HL-60 (cell line): ENCODE measurements around the gene C11orf16.
A peak's percentile ranks its signal among the peaks of the same experiment; 100 is the strongest.

Source experiments
- DNase-seq, 2 experiments: peaks; one replicate each; pipeline ENCODE4 v3.0.0-alpha.2; 2010 to 2020; ENCODE audit warnings: low read depth in 1 of 2, low spot score in 1 of 2
- H3K27ac ChIP-seq: fragments of 250-450 bp; sonication (Bioruptor Pico); replicated peaks from 2 replicates; pipeline ENCODE4 v1.5.1; 2020; ENCODE audit warnings: mild to moderate bottlenecking, moderate library complexity
- H3K27me3 ChIP-seq: fragments of 250-450 bp; sonication (Bioruptor Pico); 2 replicates; pipeline ENCODE4 v1.5.1; 2021; ENCODE audit warnings: mild to moderate bottlenecking, moderate library complexity; ENCODE audit not compliant: insufficient read depth, poor library complexity, severe bottlenecking
- H3K4me3 ChIP-seq: replicated peaks from 2 replicates; pipeline ENCODE4 v1.5.1; 2011; ENCODE audit warnings: mild to moderate bottlenecking, control low read depth, low read length; ENCODE audit not compliant: insufficient read depth
- GABPA ChIP-seq: IDR thresholded peaks from 2 replicates; pipeline ENCODE4 v1.6.1; 2012; ENCODE audit warnings: low read depth
- POLR2AphosphoS5 ChIP-seq: IDR thresholded peaks from 2 replicates; pipeline ENCODE4 v1.6.1; 2012; ENCODE audit warnings: low read depth
- SPI1 ChIP-seq: IDR thresholded peaks from 2 replicates; pipeline ENCODE4 v1.6.1; 2012; ENCODE audit warnings: low read depth, mild to moderate bottlenecking, borderline replicate concordance
- TF ChIP-seq, protein P1 (sequence below): IDR thresholded peaks from one replicate; pipeline ENCODE4 v1.5.1; 2011; ENCODE audit warnings: low read length, control low read depth, inconsistent platforms; ENCODE audit not compliant: insufficient read depth
- TF ChIP-seq, protein P2 (sequence below): IDR thresholded peaks from 2 replicates; pipeline ENCODE4 v1.6.1; 2012; ENCODE audit warnings: low read depth; ENCODE audit not compliant: insufficient replicate concordance

Gene C11orf16

DNA sequence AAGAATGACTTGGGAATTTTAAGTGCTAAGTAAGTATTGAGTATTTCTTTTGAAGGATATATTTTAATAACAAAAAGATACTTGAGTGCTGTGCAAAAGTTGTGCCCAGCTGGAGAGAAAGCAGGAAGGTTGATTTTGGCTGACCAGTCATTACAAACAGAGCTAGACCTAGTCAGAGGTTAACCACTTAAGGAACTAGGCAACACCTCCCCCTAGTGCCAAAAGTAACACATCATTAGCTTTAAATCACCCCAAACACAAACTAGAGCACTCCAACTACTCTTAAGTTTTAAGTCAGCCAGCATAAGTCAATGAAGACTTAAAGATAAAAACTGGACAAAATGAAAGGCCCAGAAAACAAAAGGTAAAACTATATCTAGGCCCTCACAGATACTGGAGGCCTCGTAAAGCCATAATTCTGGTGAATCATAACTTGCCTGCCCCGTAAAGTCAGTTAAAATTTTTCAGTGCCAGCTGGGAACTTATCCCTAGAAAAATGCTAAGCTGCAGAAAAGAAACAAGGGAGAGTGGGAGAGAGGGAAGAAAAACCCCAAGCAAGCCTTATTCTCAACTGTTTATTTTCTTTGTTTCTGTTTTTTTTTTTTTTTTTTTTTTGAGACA, 26.9 kb upstream of the C11orf16 start:
- Histone ChIP-seq H3K4me3 (no peak overlapping the region), H3K27me3 (no peaks in the 10 kb centered on the region), H3K27ac (no peak overlapping the region)
- peak; percentile 47 to 54 for DNase-seq
- TF ChIP-seq, protein P1, sequence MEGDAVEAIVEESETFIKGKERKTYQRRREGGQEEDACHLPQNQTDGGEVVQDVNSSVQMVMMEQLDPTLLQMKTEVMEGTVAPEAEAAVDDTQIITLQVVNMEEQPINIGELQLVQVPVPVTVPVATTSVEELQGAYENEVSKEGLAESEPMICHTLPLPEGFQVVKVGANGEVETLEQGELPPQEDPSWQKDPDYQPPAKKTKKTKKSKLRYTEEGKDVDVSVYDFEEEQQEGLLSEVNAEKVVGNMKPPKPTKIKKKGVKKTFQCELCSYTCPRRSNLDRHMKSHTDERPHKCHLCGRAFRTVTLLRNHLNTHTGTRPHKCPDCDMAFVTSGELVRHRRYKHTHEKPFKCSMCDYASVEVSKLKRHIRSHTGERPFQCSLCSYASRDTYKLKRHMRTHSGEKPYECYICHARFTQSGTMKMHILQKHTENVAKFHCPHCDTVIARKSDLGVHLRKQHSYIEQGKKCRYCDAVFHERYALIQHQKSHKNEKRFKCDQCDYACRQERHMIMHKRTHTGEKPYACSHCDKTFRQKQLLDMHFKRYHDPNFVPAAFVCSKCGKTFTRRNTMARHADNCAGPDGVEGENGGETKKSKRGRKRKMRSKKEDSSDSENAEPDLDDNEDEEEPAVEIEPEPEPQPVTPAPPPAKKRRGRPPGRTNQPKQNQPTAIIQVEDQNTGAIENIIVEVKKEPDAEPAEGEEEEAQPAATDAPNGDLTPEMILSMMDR: peak; percentile 31
- TF ChIP-seq GABPA: no peak

DNA sequence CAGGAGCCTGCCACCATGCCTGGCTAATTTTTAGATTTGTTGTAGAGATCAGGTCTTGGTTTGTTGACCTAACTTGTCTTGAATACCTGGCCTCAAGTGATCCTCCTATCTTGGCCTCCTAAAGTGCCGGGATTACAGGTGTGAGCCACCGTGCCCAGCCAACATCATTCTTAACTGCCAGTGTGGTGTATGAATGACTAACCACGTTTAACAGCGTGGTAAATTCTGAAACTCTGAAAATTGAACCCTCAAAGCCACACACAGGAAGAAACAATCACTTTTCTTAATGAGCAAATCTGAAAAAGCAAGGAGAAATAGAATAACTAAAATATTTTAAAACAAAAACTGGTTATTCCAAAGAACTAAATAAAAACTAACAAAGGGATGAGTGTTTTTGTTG, 24.1 kb upstream of the C11orf16 start:
- DNase-seq: no peak
- TF ChIP-seq GABPA (no peak), POLR2AphosphoS5 (no peak), SPI1 (no peak)
- TF ChIP-seq, protein P1: no peak
- TF ChIP-seq, protein P2, sequence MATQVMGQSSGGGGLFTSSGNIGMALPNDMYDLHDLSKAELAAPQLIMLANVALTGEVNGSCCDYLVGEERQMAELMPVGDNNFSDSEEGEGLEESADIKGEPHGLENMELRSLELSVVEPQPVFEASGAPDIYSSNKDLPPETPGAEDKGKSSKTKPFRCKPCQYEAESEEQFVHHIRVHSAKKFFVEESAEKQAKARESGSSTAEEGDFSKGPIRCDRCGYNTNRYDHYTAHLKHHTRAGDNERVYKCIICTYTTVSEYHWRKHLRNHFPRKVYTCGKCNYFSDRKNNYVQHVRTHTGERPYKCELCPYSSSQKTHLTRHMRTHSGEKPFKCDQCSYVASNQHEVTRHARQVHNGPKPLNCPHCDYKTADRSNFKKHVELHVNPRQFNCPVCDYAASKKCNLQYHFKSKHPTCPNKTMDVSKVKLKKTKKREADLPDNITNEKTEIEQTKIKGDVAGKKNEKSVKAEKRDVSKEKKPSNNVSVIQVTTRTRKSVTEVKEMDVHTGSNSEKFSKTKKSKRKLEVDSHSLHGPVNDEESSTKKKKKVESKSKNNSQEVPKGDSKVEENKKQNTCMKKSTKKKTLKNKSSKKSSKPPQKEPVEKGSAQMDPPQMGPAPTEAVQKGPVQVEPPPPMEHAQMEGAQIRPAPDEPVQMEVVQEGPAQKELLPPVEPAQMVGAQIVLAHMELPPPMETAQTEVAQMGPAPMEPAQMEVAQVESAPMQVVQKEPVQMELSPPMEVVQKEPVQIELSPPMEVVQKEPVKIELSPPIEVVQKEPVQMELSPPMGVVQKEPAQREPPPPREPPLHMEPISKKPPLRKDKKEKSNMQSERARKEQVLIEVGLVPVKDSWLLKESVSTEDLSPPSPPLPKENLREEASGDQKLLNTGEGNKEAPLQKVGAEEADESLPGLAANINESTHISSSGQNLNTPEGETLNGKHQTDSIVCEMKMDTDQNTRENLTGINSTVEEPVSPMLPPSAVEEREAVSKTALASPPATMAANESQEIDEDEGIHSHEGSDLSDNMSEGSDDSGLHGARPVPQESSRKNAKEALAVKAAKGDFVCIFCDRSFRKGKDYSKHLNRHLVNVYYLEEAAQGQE: no peak
- H3K27me3 ChIP-seq: no peaks in the 10 kb centered on the region
- H3K4me3 ChIP-seq: no peak overlapping the region
- no peak overlapping the region for H3K27ac ChIP-seq

DNA sequence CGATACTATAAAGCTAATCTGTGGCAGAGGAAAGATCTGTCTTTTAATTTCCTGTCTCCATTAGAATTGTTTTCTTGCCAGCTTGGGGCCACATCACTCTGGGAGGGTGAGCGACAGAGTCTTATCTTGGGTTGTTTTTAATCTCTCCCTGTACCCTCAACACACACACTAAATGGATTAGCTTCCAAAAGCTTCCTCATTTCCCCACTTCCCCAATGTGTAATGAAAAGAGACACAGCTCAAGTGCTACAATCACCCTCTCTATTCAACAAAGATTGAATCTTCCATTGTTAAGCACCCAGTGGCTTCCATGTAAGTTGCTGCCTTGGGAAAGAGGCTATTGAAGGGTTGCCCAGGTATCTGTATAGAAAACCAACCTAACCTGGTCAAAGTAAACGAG, 16.1 kb upstream of the C11orf16 start:
- peak; percentile 90 for TF ChIP-seq SPI1
- TF ChIP-seq POLR2AphosphoS5: no peak
- no peaks in the 10 kb centered on the region for H3K27me3 ChIP-seq
- no peak overlapping the region for H3K4me3 ChIP-seq
- H3K27ac ChIP-seq: no peak overlapping the region
- peak in 1 of 2 experiments; percentile 19 for DNase-seq

DNA sequence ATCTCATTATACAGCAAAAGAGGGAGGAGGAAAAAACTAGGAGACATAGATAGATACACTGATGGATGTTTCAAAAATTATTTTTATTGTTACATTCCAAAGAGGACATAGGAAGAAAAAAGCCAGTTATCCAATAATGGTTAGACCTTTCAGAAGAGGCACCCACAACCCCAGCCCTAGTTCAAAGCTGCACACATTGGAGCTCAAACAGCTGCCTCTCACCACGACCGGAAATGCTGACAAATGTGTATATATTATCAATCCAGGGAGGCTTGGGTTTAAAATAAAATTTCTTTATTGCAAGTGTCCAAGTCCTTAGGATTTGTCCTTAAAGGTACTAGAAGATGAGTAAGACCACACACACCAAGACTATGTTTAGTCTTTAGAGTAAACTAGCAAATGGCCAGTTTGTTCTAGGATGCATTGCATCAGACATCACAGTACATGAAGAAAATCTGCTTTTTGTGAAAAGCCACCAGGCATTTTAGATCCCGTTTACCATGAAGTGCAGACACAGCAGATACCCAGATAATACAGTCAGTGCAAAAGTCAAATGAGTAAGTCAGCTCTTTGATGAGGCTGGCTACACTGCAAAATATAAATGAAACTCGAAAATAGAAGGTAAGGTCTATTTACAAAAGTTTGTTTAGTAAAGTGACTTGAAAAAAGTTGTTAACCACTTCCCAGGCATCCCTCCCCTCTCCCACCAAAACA, 14.6 kb upstream of the C11orf16 start:
- no peak for DNase-seq
- no peak overlapping the region for H3K27ac ChIP-seq

More for the DNA sequence above, 14.6 kb upstream of the C11orf16 start:
- no peak overlapping the region for H3K4me3 ChIP-seq
- H3K27me3 ChIP-seq: no peaks in the 10 kb centered on the region
- TF ChIP-seq SPI1: no peak
- no peak for TF ChIP-seq GABPA
- TF ChIP-seq POLR2AphosphoS5: no peak
- TF ChIP-seq, protein P2: no peak
- TF ChIP-seq, protein P1: no peak
